GM19395 (cell line): ENCODE measurements around the gene CTDSPL.
"Not testable (repeated sequence)": the region's sequence is repeated elsewhere in the genome, so short reads cannot be mapped to it uniquely, and the experiment has no call there.

Experiments
- ATAC-seq: cut with Tn5 transposase; IDR thresholded peaks from one replicate; pipeline ENCODE4 v1.9.1; 2021; ENCODE audit warnings: mild to moderate bottlenecking, moderate library complexity; ENCODE audit not compliant: unreplicated experiment

CTDSPL gene

GRCh38 chr3:37861620-37862041 is at the start of gene CTDSPL:
CTDSPL (plus strand) TSS chr3:37861880; CDS start chr3:37862200, 320 bp downstream.
- no peak for ATAC-seq

- ATAC-seq, result no peak
Observed at GRCh38 chr3:37812499-37812896, 49.2 kb upstream of the CTDSPL start.

- ATAC-seq, result no peak
Observed at GRCh38 chr3:37813403-37813802, 48.3 kb upstream of the CTDSPL start.

GRCh38 chr3:37814547-37814946 is 47.1 kb upstream of the CTDSPL start:
- no peak for ATAC-seq

- not testable (repeated sequence) for ATAC-seq
Observed at GRCh38 chr3:37815156-37815555, 46.5 kb upstream of the CTDSPL start.

- ATAC-seq, result no peak
Observed at GRCh38 chr3:37816271-37816670, 45.4 kb upstream of the CTDSPL start.

- no peak for ATAC-seq
Observed at GRCh38 chr3:37819591-37819990, 42.1 kb upstream of the CTDSPL start.

- no peak for ATAC-seq
Observed at GRCh38 chr3:37820286-37820685, 41.4 kb upstream of the CTDSPL start.

GRCh38 chr3:37823189-37823588 is 38.5 kb upstream of the CTDSPL start:
- no peak for ATAC-seq

- ATAC-seq, result no peak
Observed at GRCh38 chr3:37824090-37824953, 37.4 kb upstream of the CTDSPL start.

- ATAC-seq, result no peak
Observed at GRCh38 chr3:37824954-37825328, 36.7 kb upstream of the CTDSPL start.

GRCh38 chr3:37825744-37826400 is 35.8 kb upstream of the CTDSPL start:
- ATAC-seq, result no peak

GRCh38 chr3:37826502-37826901 is 35.2 kb upstream of the CTDSPL start:
- ATAC-seq, result no peak

GRCh38 chr3:37826933-37827332 is 34.7 kb upstream of the CTDSPL start:
- ATAC-seq, result no peak

- no peak for ATAC-seq
Observed at GRCh38 chr3:37832480-37832879, 29.2 kb upstream of the CTDSPL start.

- no peak for ATAC-seq
Observed at GRCh38 chr3:37833302-37834186, 28.1 kb upstream of the CTDSPL start.

- no peak for ATAC-seq
Observed at GRCh38 chr3:37836589-37836988, 25.1 kb upstream of the CTDSPL start.

GRCh38 chr3:37847689-37848088 is 14.0 kb upstream of the CTDSPL start:
- no peak for ATAC-seq

GRCh38 chr3:37849146-37849923 is 12.3 kb upstream of the CTDSPL start:
- no peak for ATAC-seq

- no peak for ATAC-seq
Observed at GRCh38 chr3:37852097-37852496, 9.6 kb upstream of the CTDSPL start.

- no peak for ATAC-seq
Observed at GRCh38 chr3:37852771-37853170, 8.9 kb upstream of the CTDSPL start.
